T follicular helper cell (primary cell): ENCODE measurements around the gene ALOX15B.
A peak's percentile ranks its signal among the peaks of the same experiment; 100 is the strongest.
"Not testable (repeated sequence)": the region's sequence is repeated elsewhere in the genome, so short reads cannot be mapped to it uniquely, and the experiment has no call there.

Experiments used
- DNase-seq: peaks from one replicate; pipeline ENCODE4 v3.0.0-alpha.2; 2020; ENCODE audit warnings: low read depth

ALOX15B gene

GRCh38 chr17:8062807-8063483, 24.1 kb downstream of the ALOX15B start:
- DNase-seq: no peak

- no peak for DNase-seq
Observed at GRCh38 chr17:8063761-8064534, 25.1 kb downstream of the ALOX15B start.

- DNase-seq: no peak
Observed at GRCh38 chr17:8064561-8065019, 25.7 kb downstream of the ALOX15B start.

GRCh38 chr17:8066841-8067775, 28.2 kb downstream of the ALOX15B start:
- no peak for DNase-seq

GRCh38 chr17:8067806-8068205, 28.9 kb downstream of the ALOX15B start:
- DNase-seq: no peak

GRCh38 chr17:8068736-8069586, 30.1 kb downstream of the ALOX15B start:
- DNase-seq: no peak

- DNase-seq: no peak
Observed at GRCh38 chr17:8069587-8069860, 30.7 kb downstream of the ALOX15B start.

GRCh38 chr17:8071496-8071895, 32.6 kb downstream of the ALOX15B start:
- no peak for DNase-seq

- DNase-seq: no peak
Observed at GRCh38 chr17:8072341-8072728, 33.5 kb downstream of the ALOX15B start.

GRCh38 chr17:8072729-8073461, 34.0 kb downstream of the ALOX15B start:
- no peak for DNase-seq

GRCh38 chr17:8073627-8074484, 35.0 kb downstream of the ALOX15B start:
- DNase-seq: peak; percentile 80

- DNase-seq: no peak
Observed at GRCh38 chr17:8074554-8074953, 35.7 kb downstream of the ALOX15B start.

- no peak for DNase-seq
Observed at GRCh38 chr17:8075081-8075480, 36.2 kb downstream of the ALOX15B start.

- no peak for DNase-seq
Observed at GRCh38 chr17:8075574-8076342, 36.9 kb downstream of the ALOX15B start.

GRCh38 chr17:8076502-8077266, 37.8 kb downstream of the ALOX15B start:
- no peak for DNase-seq

GRCh38 chr17:8077939-8078338, 39.1 kb downstream of the ALOX15B start:
- not testable (repeated sequence) for DNase-seq

- DNase-seq: peak; percentile 63
Observed at GRCh38 chr17:8079291-8080207, 40.7 kb downstream of the ALOX15B start.
